HUDEP-2 (cell line): Measurements from ENCODE around the gene PARVB.
"Not testable (repeated sequence)": the region's sequence is repeated elsewhere in the genome, so short reads cannot be mapped to it uniquely, and the experiment has no call there.

Source experiments
- DNase-seq, 76 experiments: peaks; one replicate each; lab custom pipeline; 2025; ENCODE audit not compliant: unreplicated experiment in 76 of 76; lab: John Stamatoyannopoulos, UW

The PARVB gene

GRCh38 chr22:43996981-43997265 is 27.2 kb upstream of the PARVB start:
- DNase-seq = no peak

GRCh38 chr22:43998679-43999264 is 25.3 kb upstream of the PARVB start:
- no peak for DNase-seq

GRCh38 chr22:43999378-43999777 is 24.7 kb upstream of the PARVB start:
- DNase-seq = no peak

GRCh38 chr22:44000123-44000522 is 24.0 kb upstream of the PARVB start:
- no peak for DNase-seq

- no peak for DNase-seq
Measured at GRCh38 chr22:44001521-44001920, 22.6 kb upstream of the PARVB start.

GRCh38 chr22:44002324-44002723 is 21.8 kb upstream of the PARVB start:
- DNase-seq = no peak

GRCh38 chr22:44002997-44003396 is 21.1 kb upstream of the PARVB start:
- no peak for DNase-seq

- no peak for DNase-seq
Measured at GRCh38 chr22:44003405-44004103, 20.5 kb upstream of the PARVB start.

GRCh38 chr22:44004104-44004460 is 20.0 kb upstream of the PARVB start:
- no peak for DNase-seq

- DNase-seq = peak in 3 of 76 experiments; percentile 6 to 30 (median 30)
Measured at GRCh38 chr22:44005524-44005923, 18.6 kb upstream of the PARVB start.

GRCh38 chr22:44012162-44012561 is 11.9 kb upstream of the PARVB start:
- DNase-seq = no peak

GRCh38 chr22:44012591-44012990 is 11.5 kb upstream of the PARVB start:
- no peak for DNase-seq

GRCh38 chr22:44014241-44014640 is 9.9 kb upstream of the PARVB start:
- DNase-seq = no peak

GRCh38 chr22:44016586-44016985 is 7.5 kb upstream of the PARVB start:
- not testable (repeated sequence) for DNase-seq

GRCh38 chr22:44018594-44018993 is 5.5 kb upstream of the PARVB start:
- DNase-seq = no peak

- DNase-seq = no peak
Measured at GRCh38 chr22:44019416-44019815, 4.7 kb upstream of the PARVB start.

- DNase-seq = no peak
Measured at GRCh38 chr22:44019846-44020245, 4.3 kb upstream of the PARVB start.

GRCh38 chr22:44020981-44021380 is 3.1 kb upstream of the PARVB start:
- no peak for DNase-seq

- peak in 51 of 76 experiments; percentile 9 to 75 (median 38) for DNase-seq
Measured at GRCh38 chr22:44023404-44024287, 456 bp upstream of the PARVB start.

GRCh38 chr22:44025171-44026065 is 1.3 kb downstream of the PARVB start:
- peak in 16 of 76 experiments; percentile 7 to 63 (median 28) for DNase-seq
